Choroid plexus epithelial cell (primary cell): ENCODE results near the gene FUBP3.

Source experiments
- DNase-seq: peaks from one replicate; pipeline ENCODE4 v3.0.0-alpha.2; 2010; ENCODE audit warnings: low read depth
- H3K4me3 ChIP-seq: 2 replicates; pipeline ENCODE4 v1.5.1; 2011; ENCODE audit warnings: low read depth, mild to moderate bottlenecking, control low read depth, low read length, moderate library complexity
- CTCF ChIP-seq: conservative IDR thresholded peaks from 2 replicates; pipeline ENCODE4 v1.5.1; 2011; ENCODE audit warnings: low read depth, mild to moderate bottlenecking, control low read depth, inconsistent platforms, low read length, moderate library complexity

Gene FUBP3

GRCh38 chr9:130543859-130544258, 35.5 kb upstream of the FUBP3 start:
- TF ChIP-seq CTCF, result no peak
- DNase-seq, result no peak

GRCh38 chr9:130544364-130544763, 35.0 kb upstream of the FUBP3 start:
- no peak overlapping the region for H3K4me3 ChIP-seq
- no peak for TF ChIP-seq CTCF
- DNase-seq, result no peak

More at GRCh38 chr9:130543859-130544258, 35.5 kb upstream of the FUBP3 start:
- no peak overlapping the region for H3K4me3 ChIP-seq

GRCh38 chr9:130548103-130548502, 31.3 kb upstream of the FUBP3 start:
- DNase-seq, result no peak
- no peak overlapping the region for H3K4me3 ChIP-seq
- TF ChIP-seq CTCF, result no peak

- DNase-seq, result no peak
- no peak for TF ChIP-seq CTCF
- no peak overlapping the region for H3K4me3 ChIP-seq
Measured at GRCh38 chr9:130549093-130549735, 30.2 kb upstream of the FUBP3 start.

- no peak overlapping the region for H3K4me3 ChIP-seq
- no peak for DNase-seq
- no peak for TF ChIP-seq CTCF
Measured at GRCh38 chr9:130554606-130555005, 24.8 kb upstream of the FUBP3 start.

GRCh38 chr9:130555061-130555460, 24.3 kb upstream of the FUBP3 start:
- no peak for TF ChIP-seq CTCF
- no peak for DNase-seq
- no peak overlapping the region for H3K4me3 ChIP-seq

- no peak for TF ChIP-seq CTCF
- no peak for DNase-seq
- no peak overlapping the region for H3K4me3 ChIP-seq
Measured at GRCh38 chr9:130555968-130556367, 23.4 kb upstream of the FUBP3 start.
